Measurements from ENCODE around the gene ARID1B. TPM values are rescaled to one million over a fixed set of nuclear protein-coding genes. Genes with fewer than 3 reads are reported as not detected.
A peak's percentile ranks its signal among the peaks of the same experiment; 100 is the strongest.
"Not testable (repeated sequence)": the region's sequence is repeated elsewhere in the genome, so short reads cannot be mapped to it uniquely, and the experiment has no call there.

Gene ARID1B
- total RNA-seq, 1 donor from 2014 or later, result 62.1 TPM

GRCh38 chr6:156982168-156982567 is 205.0 kb downstream of the ARID1B start:
- Mint-ChIP-seq H3K4me1 (peaks cover 35% of the 10 kb centered on the region), H3K9me3 (no peaks in the 10 kb centered on the region), H3K36me3 (no peaks in the 10 kb centered on the region), H3K27ac (no peak overlapping the region), H3K27me3 (ENCODE audit: insufficient read depth, low read depth) (no peaks in the 10 kb centered on the region), H3K4me3 (no peak overlapping the region)
- H3K4me3 ChIP-seq, result no peak overlapping the region
- H2AFZ ChIP-seq (replicated peaks), result no peak overlapping the region
- H3K27ac ChIP-seq, result no peak overlapping the region
- no peak for DNase-seq (ENCODE audit: low spot score)
- no peaks in the 10 kb centered on the region for H3F3A ChIP-seq (ENCODE audit: low read depth)
- TF ChIP-seq EZH2 (IDR thresholded peaks at IDR 0.05) (no peak), EZH2phosphoT487 (IDR thresholded peaks at IDR 0.05) (no peak)
- TF ChIP-seq, protein P1, sequence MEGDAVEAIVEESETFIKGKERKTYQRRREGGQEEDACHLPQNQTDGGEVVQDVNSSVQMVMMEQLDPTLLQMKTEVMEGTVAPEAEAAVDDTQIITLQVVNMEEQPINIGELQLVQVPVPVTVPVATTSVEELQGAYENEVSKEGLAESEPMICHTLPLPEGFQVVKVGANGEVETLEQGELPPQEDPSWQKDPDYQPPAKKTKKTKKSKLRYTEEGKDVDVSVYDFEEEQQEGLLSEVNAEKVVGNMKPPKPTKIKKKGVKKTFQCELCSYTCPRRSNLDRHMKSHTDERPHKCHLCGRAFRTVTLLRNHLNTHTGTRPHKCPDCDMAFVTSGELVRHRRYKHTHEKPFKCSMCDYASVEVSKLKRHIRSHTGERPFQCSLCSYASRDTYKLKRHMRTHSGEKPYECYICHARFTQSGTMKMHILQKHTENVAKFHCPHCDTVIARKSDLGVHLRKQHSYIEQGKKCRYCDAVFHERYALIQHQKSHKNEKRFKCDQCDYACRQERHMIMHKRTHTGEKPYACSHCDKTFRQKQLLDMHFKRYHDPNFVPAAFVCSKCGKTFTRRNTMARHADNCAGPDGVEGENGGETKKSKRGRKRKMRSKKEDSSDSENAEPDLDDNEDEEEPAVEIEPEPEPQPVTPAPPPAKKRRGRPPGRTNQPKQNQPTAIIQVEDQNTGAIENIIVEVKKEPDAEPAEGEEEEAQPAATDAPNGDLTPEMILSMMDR (IDR thresholded peaks at IDR 0.05), result no peak
- H4K20me1 ChIP-seq (ENCODE audit: low read depth), result peaks cover 87% of the 10 kb centered on the region
- H3K36me3 ChIP-seq, result no peaks in the 10 kb centered on the region
- no peak overlapping the region for H3K4me2 ChIP-seq
- H3K4me1 ChIP-seq, result peaks cover 18% of the 10 kb centered on the region
- H3K27me3 ChIP-seq, result no peaks in the 10 kb centered on the region
- peaks cover 100% of the 10 kb centered on the region for H3K79me2 ChIP-seq (ENCODE audit: low read depth)
- H3K9me3 ChIP-seq (ENCODE audit: low read depth), result no peaks in the 10 kb centered on the region
- H3K9ac ChIP-seq, result no peak overlapping the region

- not testable (repeated sequence) for H3K27me3 Mint-ChIP-seq (ENCODE audit: insufficient read depth, low read depth); H2AFZ ChIP-seq (replicated peaks); DNase-seq (ENCODE audit: low spot score); H3K4me3 Mint-ChIP-seq; H3K36me3 ChIP-seq; H3K9ac ChIP-seq; H3K4me2 ChIP-seq; H3K9me3 Mint-ChIP-seq; H3F3A ChIP-seq (ENCODE audit: low read depth); H3K27ac ChIP-seq; H3K27me3 ChIP-seq; H3K9me3 ChIP-seq (ENCODE audit: low read depth); H3K4me3 ChIP-seq; H3K36me3 Mint-ChIP-seq
- peak overlapping the region; percentile 74 for H3K27ac Mint-ChIP-seq
- peaks cover 37% of the 10 kb centered on the region for H3K4me1 Mint-ChIP-seq
- Histone ChIP-seq H3K4me1 (peaks cover 14% of the 10 kb centered on the region), H4K20me1 (ENCODE audit: low read depth) (peaks cover 83% of the 10 kb centered on the region), H3K79me2 (ENCODE audit: low read depth) (peaks cover 100% of the 10 kb centered on the region)
These were observed 205.7 kb downstream of the ARID1B start for GRCh38 chr6:156982864-156983263.

DNA sequence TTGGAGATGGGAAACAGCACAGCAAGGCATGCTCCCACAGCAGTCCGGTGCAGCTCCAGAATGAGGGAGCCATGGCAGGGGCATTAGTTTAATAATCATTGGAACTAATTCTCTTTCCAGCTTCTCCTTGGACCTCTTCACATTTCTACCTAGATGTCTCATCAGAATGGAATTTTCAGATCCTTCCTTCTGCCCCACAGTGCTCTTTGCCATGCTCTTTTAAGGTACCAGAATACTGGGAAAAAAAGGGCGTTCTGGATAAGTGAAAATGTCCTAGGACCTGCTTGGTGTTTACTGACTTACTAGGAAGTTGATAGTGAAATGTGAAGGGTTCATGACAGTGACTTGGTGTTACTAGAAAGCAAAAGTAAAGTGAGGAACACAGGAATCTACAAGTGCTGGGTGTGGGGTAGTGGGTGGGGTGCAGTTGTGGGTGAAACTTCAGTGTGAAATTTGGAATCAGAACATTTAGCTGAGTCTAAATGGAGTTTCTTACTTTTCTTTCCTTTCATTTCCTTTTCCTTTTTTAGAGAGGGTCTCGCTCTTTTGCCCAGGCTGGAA is 207.1 kb downstream of the ARID1B start:
- Histone ChIP-seq H3K27ac (no peak overlapping the region), H4K20me1 (ENCODE audit: low read depth) (peaks cover 87% of the 10 kb centered on the region), H3K4me3 (no peak overlapping the region), H3K79me2 (ENCODE audit: low read depth) (peaks cover 100% of the 10 kb centered on the region), H3K4me2 (no peak overlapping the region), H3K4me1 (peaks cover 18% of the 10 kb centered on the region), H2AFZ (replicated peaks) (no peak overlapping the region), H3K9me3 (ENCODE audit: low read depth) (no peaks in the 10 kb centered on the region), H3K36me3 (no peaks in the 10 kb centered on the region), H3F3A (ENCODE audit: low read depth) (peaks cover 7% of the 10 kb centered on the region), H3K27me3 (no peaks in the 10 kb centered on the region), H3K9ac (no peak overlapping the region)
- no peak for DNase-seq (ENCODE audit: low spot score)
- H3K27ac Mint-ChIP-seq, result no peak overlapping the region
- no peak overlapping the region for H3K4me3 Mint-ChIP-seq
- no peaks in the 10 kb centered on the region for H3K27me3 Mint-ChIP-seq (ENCODE audit: insufficient read depth, low read depth)
- TF ChIP-seq EZH2 (IDR thresholded peaks at IDR 0.05), result no peak
- TF ChIP-seq, protein P1 (IDR thresholded peaks at IDR 0.05), result no peak
- no peak for TF ChIP-seq EZH2phosphoT487 (IDR thresholded peaks at IDR 0.05)
- no peaks in the 10 kb centered on the region for H3K36me3 Mint-ChIP-seq
- peaks cover 42% of the 10 kb centered on the region for H3K4me1 Mint-ChIP-seq
- no peaks in the 10 kb centered on the region for H3K9me3 Mint-ChIP-seq

GRCh38 chr6:156985309-156985708 is 208.1 kb downstream of the ARID1B start:
- H3K27ac Mint-ChIP-seq, result no peak overlapping the region
- peaks cover 18% of the 10 kb centered on the region for H3K4me1 ChIP-seq
- no peak overlapping the region for H3K27ac ChIP-seq

More at GRCh38 chr6:156985309-156985708, 208.1 kb downstream of the ARID1B start:
- peaks cover 100% of the 10 kb centered on the region for H3K79me2 ChIP-seq (ENCODE audit: low read depth)
- no peak for TF ChIP-seq EZH2phosphoT487 (IDR thresholded peaks at IDR 0.05)
- no peak for TF ChIP-seq EZH2 (IDR thresholded peaks at IDR 0.05)
- TF ChIP-seq, protein P1 (IDR thresholded peaks at IDR 0.05), result no peak
- H3F3A ChIP-seq (ENCODE audit: low read depth), result peaks cover 7% of the 10 kb centered on the region
- no peaks in the 10 kb centered on the region for H3K9me3 ChIP-seq (ENCODE audit: low read depth)
- H3K4me2 ChIP-seq, result no peak overlapping the region
- no peaks in the 10 kb centered on the region for H3K36me3 ChIP-seq
- DNase-seq (ENCODE audit: low spot score), result no peak
- H3K36me3 Mint-ChIP-seq, result peaks cover 3% of the 10 kb centered on the region
- no peak overlapping the region for H2AFZ ChIP-seq (replicated peaks)
- H3K4me1 Mint-ChIP-seq, result peaks cover 37% of the 10 kb centered on the region
- H3K9ac ChIP-seq, result no peak overlapping the region
- no peaks in the 10 kb centered on the region for H3K27me3 Mint-ChIP-seq (ENCODE audit: insufficient read depth, low read depth)
- H3K27me3 ChIP-seq, result no peaks in the 10 kb centered on the region
- peaks cover 81% of the 10 kb centered on the region for H4K20me1 ChIP-seq (ENCODE audit: low read depth)
- H3K9me3 Mint-ChIP-seq, result no peaks in the 10 kb centered on the region
- no peak overlapping the region for H3K4me3 ChIP-seq
- no peak overlapping the region for H3K4me3 Mint-ChIP-seq

Measured in neural progenitor cell (in vitro differentiated cells).